HCT116 (cell line): ENCODE data around the gene CENPP.

Source experiments
- EGR1 ChIP-seq: IDR thresholded peaks from 2 replicates; pipeline ENCODE4 v1.6.1; 2012; ENCODE audit warnings: low read depth
- JUND ChIP-seq: IDR thresholded peaks from 2 replicates; pipeline ENCODE4 v1.6.1; 2012
- POLR2A ChIP-seq: IDR thresholded peaks from 2 replicates; pipeline ENCODE4 v1.7.0; 2011; ENCODE audit warnings: borderline replicate concordance; ENCODE audit not compliant: insufficient read depth, insufficient read length; ENCODE audit errors: extremely low read depth
- POLR2AphosphoS5 ChIP-seq: IDR thresholded peaks from 2 replicates; pipeline ENCODE4 v1.6.1; 2011; ENCODE audit warnings: mild to moderate bottlenecking, low read depth, low read length, moderate library complexity
- SIN3A ChIP-seq: IDR thresholded peaks from 2 replicates; pipeline ENCODE4 v1.6.1; 2012; ENCODE audit warnings: low read depth
- TCF7L2 ChIP-seq: IDR thresholded peaks from 2 replicates; pipeline ENCODE4 v1.7.0; 2011; ENCODE audit warnings: borderline replicate concordance, inconsistent platforms; ENCODE audit not compliant: insufficient read depth, insufficient read length; ENCODE audit errors: extremely low read depth
- YY1 ChIP-seq: IDR thresholded peaks from 2 replicates; pipeline ENCODE4 v1.6.1; 2011; ENCODE audit warnings: low read length, low read depth, moderate library complexity, mild to moderate bottlenecking; ENCODE audit not compliant: insufficient replicate concordance; ENCODE audit errors: extremely low read depth
- ZNF274 ChIP-seq: fragments of 200-500 bp; sonication (Bioruptor generic); IDR thresholded peaks from 2 replicates; pipeline ENCODE4 v1.6.1; 2014; ENCODE audit warnings: mild to moderate bottlenecking, low read depth, low read length, inconsistent platforms
- TF ChIP-seq, protein P1 (sequence below), 3 experiments: fragments of 200-600 bp in 1 of 3; sonication (generic) in 1 of 3; IDR thresholded peaks in 2 of 3; conservative IDR thresholded peaks in 1 of 3; 2 replicates each; pipeline ENCODE4 v1.5.1; 2012 to 2017; ENCODE audit warnings: low read depth in 2 of 3, low read length in 2 of 3, antibody characterized with exemption in 1 of 3, borderline replicate concordance in 1 of 3, control low read depth in 1 of 3, mild to moderate bottlenecking in 1 of 3, mixed read lengths in 1 of 3, mixed run types in 1 of 3, moderate library complexity in 1 of 3; ENCODE audit not compliant: insufficient read depth in 1 of 3
- TF ChIP-seq, protein P2 (sequence below): IDR thresholded peaks from 2 replicates; pipeline ENCODE4 v1.6.1; 2012

DNA sequence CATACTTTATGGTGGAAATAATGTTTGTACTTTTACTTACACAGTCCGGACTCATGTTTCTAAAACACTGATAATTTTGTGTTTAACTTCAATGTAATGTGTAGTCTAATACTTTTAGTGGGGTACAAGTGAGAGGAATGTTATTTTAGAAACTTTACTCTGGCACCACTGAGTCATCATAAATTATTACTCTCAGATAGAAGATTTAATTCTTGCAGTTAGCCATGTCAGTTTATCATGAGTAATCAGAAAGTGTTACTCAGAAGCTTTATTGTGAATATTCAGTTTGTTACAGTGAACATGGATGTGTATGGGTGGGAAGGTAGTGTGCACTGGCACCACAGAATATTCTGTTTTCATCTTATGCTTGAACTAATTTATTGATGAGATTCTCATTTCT is 58.6 kb downstream of the CENPP start:
- TF ChIP-seq, protein P1, sequence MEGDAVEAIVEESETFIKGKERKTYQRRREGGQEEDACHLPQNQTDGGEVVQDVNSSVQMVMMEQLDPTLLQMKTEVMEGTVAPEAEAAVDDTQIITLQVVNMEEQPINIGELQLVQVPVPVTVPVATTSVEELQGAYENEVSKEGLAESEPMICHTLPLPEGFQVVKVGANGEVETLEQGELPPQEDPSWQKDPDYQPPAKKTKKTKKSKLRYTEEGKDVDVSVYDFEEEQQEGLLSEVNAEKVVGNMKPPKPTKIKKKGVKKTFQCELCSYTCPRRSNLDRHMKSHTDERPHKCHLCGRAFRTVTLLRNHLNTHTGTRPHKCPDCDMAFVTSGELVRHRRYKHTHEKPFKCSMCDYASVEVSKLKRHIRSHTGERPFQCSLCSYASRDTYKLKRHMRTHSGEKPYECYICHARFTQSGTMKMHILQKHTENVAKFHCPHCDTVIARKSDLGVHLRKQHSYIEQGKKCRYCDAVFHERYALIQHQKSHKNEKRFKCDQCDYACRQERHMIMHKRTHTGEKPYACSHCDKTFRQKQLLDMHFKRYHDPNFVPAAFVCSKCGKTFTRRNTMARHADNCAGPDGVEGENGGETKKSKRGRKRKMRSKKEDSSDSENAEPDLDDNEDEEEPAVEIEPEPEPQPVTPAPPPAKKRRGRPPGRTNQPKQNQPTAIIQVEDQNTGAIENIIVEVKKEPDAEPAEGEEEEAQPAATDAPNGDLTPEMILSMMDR (IDR thresholded peaks at IDR 0.05 in 2 of 3, conservative IDR thresholded peaks at IDR 0.05 in 1 of 3; ENCODE audit: borderline replicate concordance in 1 of 3, insufficient read depth in 1 of 3, low read depth in 2 of 3, low read length in 2 of 3): no peak
- TF ChIP-seq POLR2A: no peak
- TF ChIP-seq EGR1: no peak
- TF ChIP-seq, protein P2, sequence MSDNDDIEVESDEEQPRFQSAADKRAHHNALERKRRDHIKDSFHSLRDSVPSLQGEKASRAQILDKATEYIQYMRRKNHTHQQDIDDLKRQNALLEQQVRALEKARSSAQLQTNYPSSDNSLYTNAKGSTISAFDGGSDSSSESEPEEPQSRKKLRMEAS: no peak
- TF ChIP-seq TCF7L2: no peak
- TF ChIP-seq YY1: no peak
- TF ChIP-seq ZNF274: no peak
- TF ChIP-seq SIN3A: no peak
- no peak for TF ChIP-seq POLR2AphosphoS5
- no peak for TF ChIP-seq JUND
